Measurements from ENCODE around the gene CDK19.

Gene CDK19

DNA sequence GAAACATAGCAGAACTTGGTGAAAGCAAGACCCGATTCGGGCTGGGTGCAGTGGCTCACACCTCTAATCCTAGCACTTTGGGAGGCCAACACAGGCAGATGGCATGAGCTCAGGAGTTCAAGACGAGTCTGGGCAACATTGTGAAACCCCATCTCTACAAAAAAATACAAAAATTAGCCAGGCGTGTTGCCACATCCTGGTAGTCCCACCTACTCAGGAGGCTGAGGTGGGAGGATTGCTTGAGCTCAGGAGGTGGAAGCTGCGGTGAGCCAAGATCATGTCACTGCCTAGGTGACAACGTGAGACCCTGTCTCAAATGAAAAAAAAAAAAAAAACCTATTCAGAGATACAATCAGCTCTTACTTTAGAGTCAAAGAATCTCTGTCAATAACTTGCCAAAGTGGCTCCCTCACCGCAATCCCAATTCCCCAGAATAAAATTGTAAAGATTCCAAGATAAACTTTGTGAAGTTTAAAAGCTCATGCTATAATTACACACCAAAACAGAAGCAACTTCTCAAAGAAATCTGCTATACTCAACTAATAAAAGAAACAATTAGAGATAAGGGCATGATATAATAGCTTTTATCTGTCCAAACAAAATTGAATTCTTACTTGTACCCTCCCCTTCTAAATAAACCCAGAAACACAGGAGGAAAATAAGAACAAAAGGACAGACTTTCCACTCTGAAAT lies 33.6 kb downstream of the CDK19 start:
- no peaks in the 10 kb centered on the region for H3F3A ChIP-seq (ENCODE audit: insufficient read depth, low read length)
- peaks cover 11% of the 10 kb centered on the region for H3K4me1 ChIP-seq (ENCODE audit: insufficient read depth, low read length, severe bottlenecking)
- TF ChIP-seq EZH2 (IDR thresholded peaks at IDR 0.05; ENCODE audit: borderline replicate concordance, low read length), result no peak
- TF ChIP-seq, protein P1, sequence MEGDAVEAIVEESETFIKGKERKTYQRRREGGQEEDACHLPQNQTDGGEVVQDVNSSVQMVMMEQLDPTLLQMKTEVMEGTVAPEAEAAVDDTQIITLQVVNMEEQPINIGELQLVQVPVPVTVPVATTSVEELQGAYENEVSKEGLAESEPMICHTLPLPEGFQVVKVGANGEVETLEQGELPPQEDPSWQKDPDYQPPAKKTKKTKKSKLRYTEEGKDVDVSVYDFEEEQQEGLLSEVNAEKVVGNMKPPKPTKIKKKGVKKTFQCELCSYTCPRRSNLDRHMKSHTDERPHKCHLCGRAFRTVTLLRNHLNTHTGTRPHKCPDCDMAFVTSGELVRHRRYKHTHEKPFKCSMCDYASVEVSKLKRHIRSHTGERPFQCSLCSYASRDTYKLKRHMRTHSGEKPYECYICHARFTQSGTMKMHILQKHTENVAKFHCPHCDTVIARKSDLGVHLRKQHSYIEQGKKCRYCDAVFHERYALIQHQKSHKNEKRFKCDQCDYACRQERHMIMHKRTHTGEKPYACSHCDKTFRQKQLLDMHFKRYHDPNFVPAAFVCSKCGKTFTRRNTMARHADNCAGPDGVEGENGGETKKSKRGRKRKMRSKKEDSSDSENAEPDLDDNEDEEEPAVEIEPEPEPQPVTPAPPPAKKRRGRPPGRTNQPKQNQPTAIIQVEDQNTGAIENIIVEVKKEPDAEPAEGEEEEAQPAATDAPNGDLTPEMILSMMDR (IDR thresholded peaks at IDR 0.05; ENCODE audit: low read length), result no peak
- H3K79me2 ChIP-seq (ENCODE audit: insufficient read depth, low read length), result no peaks in the 10 kb centered on the region
- H3K36me3 ChIP-seq (ENCODE audit: insufficient read depth, low read length), result no peaks in the 10 kb centered on the region
- H3K27me3 ChIP-seq (ENCODE audit: insufficient read depth, low read length), result no peaks in the 10 kb centered on the region
- no peak overlapping the region for H3K4me3 ChIP-seq (ENCODE audit: low read depth, low read length, poor library complexity, severe bottlenecking)
- H3K9me2 ChIP-seq (ENCODE audit: low read depth, low read length), result no peaks in the 10 kb centered on the region
- H3K9ac ChIP-seq (ENCODE audit: low read length), result no peak overlapping the region
- no peak overlapping the region for H3K27ac ChIP-seq (ENCODE audit: low read depth, low read length, poor library complexity, severe bottlenecking)
- H3K9me3 ChIP-seq (ENCODE audit: low read length), result no peaks in the 10 kb centered on the region
- no peaks in the 10 kb centered on the region for H4K20me1 ChIP-seq (ENCODE audit: insufficient read depth, low read length)
- H3K4me2 ChIP-seq (ENCODE audit: low read length), result no peak overlapping the region
- H2AFZ ChIP-seq (ENCODE audit: low read length), result no peak overlapping the region

DNA sequence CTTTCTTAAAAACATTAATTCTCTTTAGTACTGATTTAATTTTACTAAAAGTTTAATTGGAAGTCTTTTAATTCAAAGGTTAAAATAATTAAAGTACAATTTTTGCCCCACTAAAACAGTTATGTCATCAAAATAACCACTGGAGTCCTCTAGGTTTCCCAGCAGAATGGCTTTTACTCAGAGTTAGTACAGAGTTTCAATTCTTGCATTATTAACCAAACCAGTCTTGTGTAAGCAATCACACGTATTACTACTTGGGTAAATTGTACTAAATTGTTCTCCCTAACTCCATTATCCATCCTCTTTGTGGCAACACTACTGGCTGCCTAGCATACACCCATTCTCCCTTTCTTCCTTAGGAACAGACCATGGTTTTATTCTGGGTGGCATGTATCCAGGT lies 36.9 kb downstream of the CDK19 start:
- H3F3A ChIP-seq (ENCODE audit: insufficient read depth, low read length), result no peaks in the 10 kb centered on the region
- no peaks in the 10 kb centered on the region for H3K9me3 ChIP-seq (ENCODE audit: low read length)
- H3K27me3 ChIP-seq (ENCODE audit: insufficient read depth, low read length), result no peaks in the 10 kb centered on the region
- H3K4me2 ChIP-seq (ENCODE audit: low read length), result no peak overlapping the region
- no peaks in the 10 kb centered on the region for H3K9me2 ChIP-seq (ENCODE audit: low read depth, low read length)
- H3K4me1 ChIP-seq (ENCODE audit: insufficient read depth, low read length, severe bottlenecking), result peaks cover 11% of the 10 kb centered on the region
- no peaks in the 10 kb centered on the region for H3K36me3 ChIP-seq (ENCODE audit: insufficient read depth, low read length)
- no peaks in the 10 kb centered on the region for H3K79me2 ChIP-seq (ENCODE audit: insufficient read depth, low read length)
- no peak overlapping the region for H3K27ac ChIP-seq (ENCODE audit: low read depth, low read length, poor library complexity, severe bottlenecking)
- no peak overlapping the region for H3K4me3 ChIP-seq (ENCODE audit: low read depth, low read length, poor library complexity, severe bottlenecking)
- H3K9ac ChIP-seq (ENCODE audit: low read length), result no peak overlapping the region
- no peak for TF ChIP-seq EZH2 (IDR thresholded peaks at IDR 0.05; ENCODE audit: borderline replicate concordance, low read length)
- TF ChIP-seq, protein P1 (IDR thresholded peaks at IDR 0.05; ENCODE audit: low read length), result no peak
- no peaks in the 10 kb centered on the region for H4K20me1 ChIP-seq (ENCODE audit: insufficient read depth, low read length)
- H2AFZ ChIP-seq (ENCODE audit: low read length), result no peak overlapping the region

DNA sequence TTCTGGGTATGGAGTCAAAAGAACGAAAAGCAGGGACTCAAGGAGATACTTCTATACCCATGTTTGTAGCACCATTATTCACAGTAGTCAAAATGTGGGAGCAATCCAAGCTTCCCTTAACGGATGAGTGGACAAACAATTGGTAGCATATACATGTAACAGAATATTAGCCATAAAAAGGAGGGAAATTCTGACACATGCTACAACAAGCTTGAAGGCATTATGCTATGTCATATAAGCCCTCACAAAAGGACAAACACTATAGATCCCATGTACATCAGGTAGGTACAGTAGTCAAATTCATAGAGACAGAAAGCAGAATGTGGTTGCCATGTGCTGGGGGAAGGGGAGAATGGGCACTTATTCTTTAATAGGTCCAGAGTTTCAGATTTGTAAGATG lies 37.6 kb downstream of the CDK19 start:
- no peaks in the 10 kb centered on the region for H4K20me1 ChIP-seq (ENCODE audit: insufficient read depth, low read length)
- no peak overlapping the region for H3K4me3 ChIP-seq (ENCODE audit: low read depth, low read length, poor library complexity, severe bottlenecking)
- H3K9me2 ChIP-seq (ENCODE audit: low read depth, low read length), result no peaks in the 10 kb centered on the region
- H3K4me1 ChIP-seq (ENCODE audit: insufficient read depth, low read length, severe bottlenecking), result peaks cover 11% of the 10 kb centered on the region
- H3F3A ChIP-seq (ENCODE audit: insufficient read depth, low read length), result no peaks in the 10 kb centered on the region
- H3K9me3 ChIP-seq (ENCODE audit: low read length), result no peaks in the 10 kb centered on the region
- no peaks in the 10 kb centered on the region for H3K27me3 ChIP-seq (ENCODE audit: insufficient read depth, low read length)
- no peak overlapping the region for H2AFZ ChIP-seq (ENCODE audit: low read length)
- no peak overlapping the region for H3K27ac ChIP-seq (ENCODE audit: low read depth, low read length, poor library complexity, severe bottlenecking)
- TF ChIP-seq, protein P1 (IDR thresholded peaks at IDR 0.05; ENCODE audit: low read length), result no peak
- TF ChIP-seq EZH2 (IDR thresholded peaks at IDR 0.05; ENCODE audit: borderline replicate concordance, low read length), result no peak
- H3K9ac ChIP-seq (ENCODE audit: low read length), result no peak overlapping the region
- H3K36me3 ChIP-seq (ENCODE audit: insufficient read depth, low read length), result 0 out of 2 replicates have a peak, but pooled peaks cover under 1% of the 10 kb centered on the region
- H3K79me2 ChIP-seq (ENCODE audit: insufficient read depth, low read length), result no peaks in the 10 kb centered on the region
- H3K4me2 ChIP-seq (ENCODE audit: low read length), result no peak overlapping the region

All from OCI-LY1 (cell line).